Caco-2 (cell line): ENCODE results near the gene PPM1B. TPM values are rescaled to one million over a fixed set of nuclear protein-coding genes. Genes with fewer than 3 reads are reported as not detected.
A peak's percentile ranks its signal among the peaks of the same experiment; 100 is the strongest.

ENCODE experiments used
- BruUV-seq: library from RNA; stranded (reverse); fragments of 400-500 nt; replicated peaks from 2 replicates; lab custom pipeline; 2021; lab: Mats Ljungman, UMichigan
- CTCF ChIA-PET: fragments of 300-600 bp; sonication (Branson Sonifier 250); formaldehyde crosslinking; loops from one replicate; lab custom pipeline; 2022; ENCODE audit warnings: antibody characterized with exemption; lab: Charles Lee
- POLR2A ChIA-PET: fragments of 300-600 bp; sonication (Branson Sonifier 250); formaldehyde crosslinking; loops from one replicate; lab custom pipeline; 2022; ENCODE audit warnings: antibody characterized with exemption; lab: Charles Lee
- DNase-seq, 2 experiments: peaks; one replicate each; pipeline versions ENCODE4 v3.0.0 to v3.0.0-alpha.2; 2020 to 2022
- H3K27me3 ChIP-seq: replicated peaks from 2 replicates; pipeline ENCODE4 v1.6.0; 2011; ENCODE audit warnings: low read length; ENCODE audit not compliant: control insufficient read depth, insufficient read depth
- H3K36me3 ChIP-seq: 2 replicates; pipeline ENCODE4 v1.5.1; 2011; ENCODE audit warnings: low read length; ENCODE audit not compliant: control insufficient read depth, insufficient read depth
- H3K4me1 ChIP-seq: fragments of 250-450 bp; sonication (Bioruptor Pico); 2 replicates; pipeline ENCODE4 v1.5.1; 2020; ENCODE audit warnings: mild to moderate bottlenecking
- H3K4me3 ChIP-seq: 2 replicates; pipeline ENCODE4 v1.5.1; 2011; ENCODE audit warnings: low read depth, mild to moderate bottlenecking, control low read depth, low read length
- H3K9me3 ChIP-seq: fragments of 250-450 bp; sonication (Bioruptor Pico); 2 replicates; pipeline ENCODE4 v1.5.1; 2020; ENCODE audit warnings: mild to moderate bottlenecking, moderate library complexity
- H3K27ac Mint-ChIP-seq: one replicate; pipeline ENCODE4 v1.8.0; 2022; ENCODE audit warnings: mixed read lengths; ENCODE audit not compliant: unreplicated experiment
- H3K27me3 Mint-ChIP-seq: one replicate; pipeline ENCODE4 v1.8.0; 2022; ENCODE audit warnings: mixed read lengths; ENCODE audit not compliant: insufficient read depth, unreplicated experiment
- H3K36me3 Mint-ChIP-seq: one replicate; pipeline ENCODE4 v1.8.0; 2022; ENCODE audit warnings: mild to moderate bottlenecking, mixed read lengths; ENCODE audit not compliant: insufficient read depth, unreplicated experiment
- H3K4me1 Mint-ChIP-seq: one replicate; pipeline ENCODE4 v1.8.0; 2022; ENCODE audit warnings: low read depth, mixed read lengths; ENCODE audit not compliant: unreplicated experiment
- H3K4me3 Mint-ChIP-seq: one replicate; pipeline ENCODE4 v1.8.0; 2022; ENCODE audit warnings: mild to moderate bottlenecking, moderate library complexity, mixed read lengths; ENCODE audit not compliant: unreplicated experiment
- H3K9me3 Mint-ChIP-seq: one replicate; pipeline ENCODE4 v1.8.0; 2022; ENCODE audit warnings: mixed read lengths; ENCODE audit not compliant: unreplicated experiment
- intact Hi-C: fragments of 100-400 bp; cut with micrococcal nuclease; formaldehyde crosslinking; loops from one replicate; pipeline ENCODE4 v1.10.0; 2022; ENCODE audit not compliant: unreplicated experiment
- total RNA-seq: library from RNA; stranded (reverse); gene quantifications from 2 replicates; pipeline ENCODE4 v1.2.3, GENCODE V29; 2022
- TF ChIP-seq, protein P1 (sequence below), 2 experiments: fragments of 200-600 bp in 1 of 2; IDR thresholded peaks; 1 replicate in 1 of 2; 2 replicates in 1 of 2; pipeline versions ENCODE4 v1.5.1 to v1.8.0; 2011 to 2022; ENCODE audit warnings: antibody characterized with exemption in 1 of 2, control low read depth in 1 of 2, inconsistent platforms in 1 of 2, low read depth in 1 of 2, low read length in 1 of 2, mild to moderate bottlenecking in 1 of 2, moderate library complexity in 1 of 2; ENCODE audit not compliant: insufficient read depth in 1 of 2, severe bottlenecking in 1 of 2, unreplicated experiment in 1 of 2

PPM1B gene
- total RNA-seq, 1 experiment from 2014 or later, result 82.9 TPM

- ChIA-PET CTCF (interaction anchor here (0.5 kb wide), 1 partner anchor 11 kb away, joined by 4 read pairs; no protein-coding TSS in a partner anchor), POLR2A (no interaction called here)
- H3K9me3 Mint-ChIP-seq, result no peaks in the 10 kb centered on the region
- DNase-seq, result no peak
- Histone ChIP-seq H3K36me3 (no peaks in the 10 kb centered on the region), H3K4me3 (no peak overlapping the region), H3K4me1 (no peaks in the 10 kb centered on the region), H3K27me3 (no peaks in the 10 kb centered on the region), H3K9me3 (no peaks in the 10 kb centered on the region)
- H3K27ac Mint-ChIP-seq, result no peak overlapping the region
- TF ChIP-seq, protein P1, sequence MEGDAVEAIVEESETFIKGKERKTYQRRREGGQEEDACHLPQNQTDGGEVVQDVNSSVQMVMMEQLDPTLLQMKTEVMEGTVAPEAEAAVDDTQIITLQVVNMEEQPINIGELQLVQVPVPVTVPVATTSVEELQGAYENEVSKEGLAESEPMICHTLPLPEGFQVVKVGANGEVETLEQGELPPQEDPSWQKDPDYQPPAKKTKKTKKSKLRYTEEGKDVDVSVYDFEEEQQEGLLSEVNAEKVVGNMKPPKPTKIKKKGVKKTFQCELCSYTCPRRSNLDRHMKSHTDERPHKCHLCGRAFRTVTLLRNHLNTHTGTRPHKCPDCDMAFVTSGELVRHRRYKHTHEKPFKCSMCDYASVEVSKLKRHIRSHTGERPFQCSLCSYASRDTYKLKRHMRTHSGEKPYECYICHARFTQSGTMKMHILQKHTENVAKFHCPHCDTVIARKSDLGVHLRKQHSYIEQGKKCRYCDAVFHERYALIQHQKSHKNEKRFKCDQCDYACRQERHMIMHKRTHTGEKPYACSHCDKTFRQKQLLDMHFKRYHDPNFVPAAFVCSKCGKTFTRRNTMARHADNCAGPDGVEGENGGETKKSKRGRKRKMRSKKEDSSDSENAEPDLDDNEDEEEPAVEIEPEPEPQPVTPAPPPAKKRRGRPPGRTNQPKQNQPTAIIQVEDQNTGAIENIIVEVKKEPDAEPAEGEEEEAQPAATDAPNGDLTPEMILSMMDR (IDR thresholded peaks at IDR 0.05; ENCODE audit: insufficient read depth in 1 of 2, low read depth in 1 of 2, low read length in 1 of 2, severe bottlenecking in 1 of 2, unreplicated experiment in 1 of 2), result no peak
- H3K4me3 Mint-ChIP-seq, result no peak overlapping the region
- TSS peak; percentile 64 for BruUV-seq
- intact Hi-C loops, result no loop called here
- H3K4me1 Mint-ChIP-seq, result no peaks in the 10 kb centered on the region
- peaks cover 52% of the 10 kb centered on the region for H3K36me3 Mint-ChIP-seq
- H3K27me3 Mint-ChIP-seq, result no peaks in the 10 kb centered on the region
Observed at GRCh38 chr2:44201648-44202165, 33.0 kb downstream of the PPM1B start.

- Mint-ChIP-seq H3K27ac (no peak overlapping the region), H3K27me3 (no peaks in the 10 kb centered on the region), H3K4me1 (no peaks in the 10 kb centered on the region), H3K9me3 (no peaks in the 10 kb centered on the region), H3K4me3 (no peak overlapping the region), H3K36me3 (peaks cover 43% of the 10 kb centered on the region)
- CTCF ChIA-PET, result no interaction called here
- TF ChIP-seq, protein P1 (IDR thresholded peaks at IDR 0.05; ENCODE audit: insufficient read depth in 1 of 2, low read depth in 1 of 2, low read length in 1 of 2, severe bottlenecking in 1 of 2, unreplicated experiment in 1 of 2), result no peak
- no peaks in the 10 kb centered on the region for H3K4me1 ChIP-seq
- no TSS peak for BruUV-seq
- H3K9me3 ChIP-seq, result no peaks in the 10 kb centered on the region
- H3K27me3 ChIP-seq, result no peaks in the 10 kb centered on the region
- H3K4me3 ChIP-seq, result no peak overlapping the region
- POLR2A ChIA-PET, result no interaction called here
- DNase-seq, result no peak
- intact Hi-C loops, result no loop called here
- H3K36me3 ChIP-seq, result no peaks in the 10 kb centered on the region
Observed at GRCh38 chr2:44203542-44203941, 34.9 kb downstream of the PPM1B start.

DNA sequence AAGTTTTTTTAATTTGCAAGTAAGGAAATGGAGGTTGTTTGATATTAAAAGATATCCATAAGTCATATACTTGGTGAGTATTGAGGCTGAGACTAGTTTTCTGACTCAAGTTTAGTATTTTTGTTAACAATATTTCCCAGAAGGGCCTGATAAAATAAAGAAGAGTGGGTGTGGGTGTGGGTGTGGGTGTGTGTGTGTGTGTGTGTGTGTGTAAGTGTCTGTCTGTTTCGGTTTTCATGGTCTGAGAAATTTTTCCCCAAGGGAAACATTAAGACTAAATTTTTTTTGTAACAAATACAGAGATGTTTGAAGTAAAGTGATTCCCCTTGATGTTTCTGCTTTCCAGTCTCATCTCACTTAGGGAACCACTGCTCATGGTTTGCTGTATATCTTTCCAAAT lies 36.5 kb downstream of the PPM1B start:
- TF ChIP-seq, protein P1 (IDR thresholded peaks at IDR 0.05; ENCODE audit: insufficient read depth in 1 of 2, low read depth in 1 of 2, low read length in 1 of 2, severe bottlenecking in 1 of 2, unreplicated experiment in 1 of 2), result no peak
- Mint-ChIP-seq H3K4me1 (no peaks in the 10 kb centered on the region), H3K27me3 (no peaks in the 10 kb centered on the region), H3K9me3 (no peaks in the 10 kb centered on the region), H3K27ac (no peak overlapping the region), H3K36me3 (peaks cover 53% of the 10 kb centered on the region), H3K4me3 (no peak overlapping the region)
- Histone ChIP-seq H3K27me3 (no peaks in the 10 kb centered on the region), H3K9me3 (no peaks in the 10 kb centered on the region), H3K4me1 (no peaks in the 10 kb centered on the region), H3K36me3 (no peaks in the 10 kb centered on the region), H3K4me3 (no peak overlapping the region)
- intact Hi-C loops, result no loop called here
- DNase-seq, result no peak
- CTCF ChIA-PET, result no interaction called here
- no TSS peak for BruUV-seq
- POLR2A ChIA-PET, result no interaction called here
